Rectal smooth muscle tissue (tissue), 1 donor: ENCODE data around the gene PLAAT4.
"Not testable (repeated sequence)": the region's sequence is repeated elsewhere in the genome, so short reads cannot be mapped to it uniquely, and the experiment has no call there.

ENCODE experiments used
- H3K27ac ChIP-seq: one replicate; pipeline ENCODE4 v1.7.0; 2013; ENCODE audit warnings: low read depth, low read length, inconsistent platforms
- H3K27me3 ChIP-seq: one replicate; pipeline ENCODE4 v1.7.0; 2013; ENCODE audit warnings: low read length; ENCODE audit not compliant: control insufficient read depth, insufficient read depth
- H3K36me3 ChIP-seq: one replicate; pipeline ENCODE4 v1.7.0; 2013; ENCODE audit warnings: low read length; ENCODE audit not compliant: control insufficient read depth, insufficient read depth
- H3K4me1 ChIP-seq: one replicate; pipeline ENCODE4 v1.7.0; 2013; ENCODE audit warnings: low read length; ENCODE audit not compliant: control insufficient read depth, insufficient read depth
- H3K4me3 ChIP-seq: one replicate; pipeline ENCODE4 v1.7.0; 2013; ENCODE audit warnings: low read length
- H3K9ac ChIP-seq: one replicate; pipeline ENCODE4 v1.7.0; 2013; ENCODE audit warnings: low read length

Gene PLAAT4

DNA sequence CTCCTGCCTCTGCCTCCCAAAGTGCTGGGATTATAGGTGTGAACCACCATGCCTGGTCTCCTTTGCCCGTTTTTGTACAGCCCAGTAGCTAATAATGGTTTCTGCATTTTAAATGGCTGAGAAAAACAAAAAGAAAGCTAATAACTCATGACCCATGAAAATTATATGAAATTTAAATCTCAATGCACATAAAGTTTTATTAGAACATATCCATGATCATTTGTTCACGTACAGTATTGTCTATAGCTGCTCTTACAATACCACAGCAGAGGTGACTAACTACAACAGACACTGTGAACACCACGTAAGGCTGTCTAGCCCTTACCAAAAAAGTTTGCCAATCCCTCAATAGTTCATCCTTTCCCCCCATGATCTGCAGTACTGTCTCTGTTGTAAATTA, 33.0 kb downstream of the PLAAT4 start:
- Histone ChIP-seq H3K27ac (no peak overlapping the region), H3K27me3 (no peaks in the 10 kb centered on the region), H3K4me1 (peaks cover 5% of the 10 kb centered on the region), H3K4me3 (no peak overlapping the region), H3K36me3 (no peaks in the 10 kb centered on the region), H3K9ac (no peak overlapping the region)

DNA sequence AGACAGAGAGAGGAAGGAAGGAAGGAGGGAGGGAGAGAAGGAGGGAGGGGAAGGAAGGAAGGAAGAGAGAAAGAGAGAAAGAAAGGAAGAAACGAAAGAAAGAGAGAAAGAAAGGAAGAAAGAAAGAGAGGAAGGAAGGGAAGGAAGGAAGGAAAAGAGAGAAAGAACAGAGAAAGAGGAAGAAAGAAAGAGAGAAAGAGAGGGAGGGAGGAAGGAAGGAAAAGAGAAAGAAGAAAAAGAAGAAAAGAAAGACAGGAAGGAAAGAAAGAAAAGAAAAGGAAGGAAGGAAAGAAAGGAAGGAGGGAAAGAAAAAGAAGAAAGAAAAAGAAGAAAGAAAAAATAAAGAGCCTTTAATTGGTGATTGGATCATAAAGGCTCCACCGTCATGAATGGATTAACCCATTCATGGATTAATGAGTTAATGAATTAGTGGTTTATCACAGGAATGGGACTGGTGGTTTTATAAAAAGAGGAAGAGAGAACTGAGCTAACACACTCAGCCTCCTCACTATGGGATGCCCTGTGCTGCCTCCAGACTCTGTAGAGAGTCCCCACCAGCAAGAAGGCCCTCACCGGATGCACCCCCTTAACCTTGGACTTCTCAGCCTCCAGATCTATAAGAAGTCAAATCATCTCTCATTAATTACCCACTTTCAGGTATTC, 35.5 kb downstream of the PLAAT4 start:
- no peaks in the 10 kb centered on the region for H3K27me3 ChIP-seq
- H3K4me1 ChIP-seq, result peaks cover 10% of the 10 kb centered on the region
- no peak overlapping the region for H3K27ac ChIP-seq
- no peak overlapping the region for H3K4me3 ChIP-seq
- no peak overlapping the region for H3K9ac ChIP-seq
- no peaks in the 10 kb centered on the region for H3K36me3 ChIP-seq

DNA sequence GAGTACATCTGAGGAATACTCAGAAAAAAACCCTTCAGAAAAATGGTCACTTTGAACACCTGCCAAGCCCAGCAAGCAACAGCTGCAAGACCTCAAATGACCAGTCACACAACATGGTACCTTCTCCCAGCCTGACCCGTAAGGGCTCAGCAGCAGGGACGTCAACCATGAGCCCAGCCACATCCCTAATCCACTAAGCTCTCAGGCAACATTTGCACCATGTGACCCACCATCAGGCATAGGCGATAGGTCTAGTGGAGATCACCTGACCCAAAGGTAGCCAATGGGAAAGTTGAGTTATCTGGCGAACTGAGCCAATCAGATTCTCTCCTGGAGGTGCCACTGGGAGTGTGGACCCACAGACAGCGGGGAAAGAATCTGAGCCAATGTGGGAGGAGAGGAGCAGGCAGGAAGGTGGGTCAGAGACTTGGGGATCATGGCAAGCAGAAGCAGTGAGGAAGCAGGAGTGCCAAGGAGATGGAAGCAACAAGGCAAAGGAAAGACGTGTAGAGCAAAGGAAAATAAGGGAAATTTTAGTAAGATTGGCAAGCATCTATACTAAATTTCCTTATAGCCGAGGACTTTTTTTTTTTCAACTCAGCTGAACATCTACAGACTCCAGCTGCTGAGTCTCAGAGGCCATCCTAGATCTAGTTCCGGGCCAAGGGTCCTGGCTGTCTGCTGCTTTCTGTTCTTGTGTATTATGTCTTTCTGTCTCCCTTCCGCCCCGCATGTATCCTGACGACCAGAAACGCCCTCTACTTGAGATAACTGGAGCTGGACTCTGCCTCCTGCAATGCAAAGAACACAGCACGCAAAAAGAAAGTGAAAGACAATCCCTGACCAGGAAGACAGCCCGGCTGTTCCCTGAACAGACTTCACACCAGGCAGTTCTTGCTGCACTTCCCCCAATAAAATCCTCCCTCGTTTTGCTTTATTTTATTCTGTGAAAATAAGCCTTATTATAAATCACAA, 37.6 kb downstream of the PLAAT4 start:
- no peaks in the 10 kb centered on the region for H3K36me3 ChIP-seq
- H3K4me3 ChIP-seq, result peak overlapping the region; percentile 43
- no peaks in the 10 kb centered on the region for H3K27me3 ChIP-seq
- H3K27ac ChIP-seq, result peak overlapping the region; percentile 83
- H3K4me1 ChIP-seq, result peaks cover 10% of the 10 kb centered on the region
- H3K9ac ChIP-seq, result no peak overlapping the region

DNA sequence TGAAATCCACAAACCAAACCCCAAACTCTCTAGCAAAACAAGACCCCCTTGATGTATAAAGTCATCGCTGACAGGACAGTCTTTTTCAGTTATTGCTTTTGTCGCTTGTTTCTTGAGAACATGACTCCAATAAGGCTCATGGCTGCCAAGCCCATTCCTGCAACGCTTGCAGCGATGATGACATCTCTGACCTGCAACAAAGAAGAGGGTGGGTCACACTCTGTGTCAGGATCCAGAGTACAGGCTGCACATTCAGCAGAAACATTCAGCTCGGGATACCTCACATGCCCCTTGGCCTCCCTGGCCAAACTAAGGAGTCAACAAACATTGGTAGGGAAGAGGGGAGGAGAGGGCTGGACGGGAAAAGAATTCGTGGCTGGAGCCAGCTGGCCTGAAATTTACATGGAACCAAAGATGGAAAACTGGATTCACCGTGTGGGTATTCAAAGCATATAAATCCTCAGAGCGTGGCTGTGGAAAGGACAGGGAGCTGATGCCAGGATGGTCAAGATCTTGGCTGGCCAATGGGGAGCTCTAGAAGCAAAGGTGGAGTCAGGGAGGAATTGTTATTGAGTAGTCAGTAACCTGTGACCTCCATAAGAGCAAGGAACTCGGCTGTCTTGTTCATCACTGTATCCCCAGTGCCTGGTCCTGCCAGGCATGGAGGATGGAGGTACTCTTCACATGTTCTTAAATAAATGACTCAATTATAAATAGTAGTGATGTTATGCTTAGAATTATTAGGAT, 38.4 kb downstream of the PLAAT4 start:
- H3K27ac ChIP-seq, result peak overlapping the region; percentile 83
- peak overlapping the region; percentile 43 for H3K4me3 ChIP-seq
- H3K27me3 ChIP-seq, result no peaks in the 10 kb centered on the region
- peaks cover 10% of the 10 kb centered on the region for H3K4me1 ChIP-seq
- H3K36me3 ChIP-seq, result no peaks in the 10 kb centered on the region
- H3K9ac ChIP-seq, result no peak overlapping the region

DNA sequence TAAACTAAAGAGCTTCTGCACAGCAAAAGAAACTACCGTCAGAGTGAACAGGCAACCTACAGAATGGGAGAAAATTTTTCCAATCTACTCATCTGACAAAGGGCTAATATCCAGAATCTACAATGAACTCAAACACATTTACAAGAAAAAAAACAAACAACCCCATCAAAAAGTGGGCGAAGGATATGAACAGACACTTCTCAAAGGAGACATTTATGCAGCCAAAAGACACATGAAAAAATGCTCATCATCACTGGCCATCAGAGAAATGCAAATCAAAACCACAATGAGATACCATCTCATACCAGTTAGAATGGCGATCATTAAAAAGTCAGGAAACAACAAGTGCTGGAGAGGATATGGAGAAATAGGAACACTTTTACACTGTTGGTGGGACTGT, 42.3 kb downstream of the PLAAT4 start:
- H3K4me3 ChIP-seq, H3K9ac ChIP-seq, H3K27me3 ChIP-seq, H3K27ac ChIP-seq, H3K36me3 ChIP-seq, H3K4me1 ChIP-seq: not testable (repeated sequence)

DNA sequence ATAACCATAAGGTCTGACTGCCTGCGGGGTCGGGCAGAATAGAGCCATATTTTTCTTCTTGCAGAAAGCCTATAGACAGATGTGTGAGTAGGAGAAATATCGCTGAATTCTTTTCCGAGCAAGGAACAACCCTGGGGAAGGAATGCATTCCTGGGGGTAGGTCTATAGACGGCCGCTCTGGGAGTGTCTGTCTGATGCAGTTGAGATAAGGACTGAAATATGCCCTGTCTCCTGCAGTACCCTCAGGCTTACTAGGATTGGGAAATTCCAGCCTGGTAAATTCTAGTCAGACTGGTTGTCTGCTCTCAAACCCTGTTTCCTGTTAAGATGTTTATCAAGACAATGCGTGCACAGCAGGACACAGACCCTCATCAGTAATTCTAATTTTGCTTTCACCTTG, 44.6 kb downstream of the PLAAT4 start:
- not testable (repeated sequence) for H3K4me3 ChIP-seq, H3K27me3 ChIP-seq, H3K9ac ChIP-seq, H3K27ac ChIP-seq, H3K36me3 ChIP-seq, H3K4me1 ChIP-seq

DNA sequence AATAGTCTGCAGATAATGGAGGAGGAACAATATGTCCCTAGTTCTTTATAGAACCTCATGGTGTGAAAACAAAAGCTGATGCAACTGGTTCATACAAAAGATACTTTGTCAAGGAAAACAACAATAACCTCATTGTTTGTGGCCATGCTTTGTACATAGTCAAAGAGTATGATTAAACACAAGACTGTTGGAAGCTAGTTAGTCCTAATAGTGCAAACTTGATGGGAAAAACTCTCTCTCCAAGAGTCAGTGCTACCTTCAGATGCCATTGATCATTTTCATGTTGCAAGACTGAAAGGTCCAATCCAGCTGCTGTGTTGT, 46.7 kb downstream of the PLAAT4 start:
- Histone ChIP-seq H3K9ac (no peak overlapping the region), H3K27ac (no peak overlapping the region), H3K4me1 (no peaks in the 10 kb centered on the region), H3K27me3 (no peaks in the 10 kb centered on the region), H3K36me3 (no peaks in the 10 kb centered on the region), H3K4me3 (no peak overlapping the region)

DNA sequence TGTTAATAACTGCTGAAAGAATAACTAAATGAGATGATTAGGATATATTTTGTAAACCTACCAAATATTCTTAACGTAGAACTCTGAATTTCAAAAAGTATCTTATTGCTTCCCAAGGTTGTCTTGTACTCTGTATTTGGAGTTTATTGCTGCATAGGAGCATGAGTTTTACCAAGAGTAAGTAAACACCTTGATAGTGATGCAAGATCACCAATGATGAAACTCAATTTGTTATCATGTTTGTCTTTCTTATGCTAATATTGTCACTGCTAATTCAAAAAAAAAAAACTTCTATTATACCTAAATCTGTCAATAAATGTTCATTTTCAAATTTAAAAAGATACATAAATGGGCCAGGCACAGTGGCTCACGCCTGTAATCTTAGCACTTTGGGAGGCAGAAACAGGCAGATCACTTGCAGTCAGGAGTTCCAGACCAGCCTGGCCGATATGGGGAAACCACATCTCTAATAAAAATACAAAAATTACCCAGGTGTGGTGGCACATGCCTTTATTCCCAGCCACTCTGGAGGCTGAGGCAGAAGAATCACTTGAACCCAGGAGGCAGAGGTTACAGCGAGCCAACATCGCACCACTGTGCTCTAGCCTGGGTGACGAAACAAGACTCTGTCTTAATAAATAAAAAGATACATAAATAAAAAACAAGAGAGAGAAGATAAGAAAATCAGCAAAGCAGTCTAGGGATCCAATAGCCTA, 50.0 kb downstream of the PLAAT4 start:
- Histone ChIP-seq H3K27ac (no peak overlapping the region), H3K4me1 (no peaks in the 10 kb centered on the region), H3K27me3 (no peaks in the 10 kb centered on the region), H3K36me3 (peaks cover 6% of the 10 kb centered on the region), H3K9ac (no peak overlapping the region), H3K4me3 (no peak overlapping the region)

DNA sequence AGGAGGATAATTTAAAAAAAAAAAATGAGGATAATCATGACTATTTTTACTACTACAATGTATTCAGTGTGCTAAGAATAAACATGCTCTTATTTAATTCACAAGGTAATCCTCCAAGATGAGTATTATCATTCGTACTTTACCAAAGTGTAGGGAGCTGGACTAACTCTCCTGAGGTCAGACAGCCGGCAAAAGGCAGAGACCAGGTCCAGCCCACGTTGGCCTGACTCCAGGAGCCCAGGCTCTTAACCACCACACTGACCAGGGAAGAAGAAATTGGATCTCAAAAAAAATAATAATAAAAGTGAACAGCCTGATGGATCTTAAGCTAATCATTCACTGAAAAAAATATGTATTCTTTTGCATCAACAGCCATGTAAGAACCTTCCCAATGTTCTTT, 52.4 kb downstream of the PLAAT4 start:
- Histone ChIP-seq H3K27me3 (no peaks in the 10 kb centered on the region), H3K36me3 (peaks cover 6% of the 10 kb centered on the region), H3K27ac (no peak overlapping the region), H3K4me3 (no peak overlapping the region), H3K4me1 (no peaks in the 10 kb centered on the region), H3K9ac (no peak overlapping the region)

DNA sequence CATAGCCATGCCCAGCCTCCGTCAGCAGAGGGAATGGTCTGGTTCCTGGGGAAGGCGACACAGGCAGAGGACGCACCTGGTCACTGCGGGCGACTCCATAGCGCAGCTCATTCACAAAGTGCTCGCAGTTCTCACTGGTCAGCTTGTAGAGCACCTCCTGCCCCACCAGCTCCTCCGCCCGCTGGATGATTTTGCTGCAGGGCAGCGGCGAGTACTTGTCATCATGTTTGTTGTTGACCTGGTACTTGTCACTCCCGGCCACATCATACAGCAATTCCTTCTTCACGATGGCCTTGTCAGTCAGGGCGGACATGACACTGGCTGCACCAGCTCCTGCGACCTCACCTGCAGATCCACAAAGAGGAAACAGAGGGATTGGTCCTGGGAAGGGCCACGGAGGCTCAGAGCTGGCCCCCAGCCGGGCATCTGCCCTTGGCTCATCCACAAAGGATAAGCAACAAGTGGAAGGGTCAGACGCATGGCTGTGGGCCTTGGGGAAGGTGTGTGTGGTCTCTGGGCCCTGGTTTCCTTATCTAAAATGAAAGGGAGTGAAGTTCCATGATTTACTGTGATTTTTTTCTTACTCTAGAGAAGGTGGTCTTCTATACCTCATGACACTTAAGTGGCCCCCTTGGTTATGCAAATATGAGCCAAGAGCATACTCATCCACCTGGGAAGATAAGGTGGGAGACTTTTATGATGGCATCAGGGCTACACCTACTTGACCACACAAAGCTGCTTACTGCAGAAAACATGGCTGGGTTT, 53.6 kb downstream of the PLAAT4 start:
- peaks cover 6% of the 10 kb centered on the region for H3K36me3 ChIP-seq
- H3K4me3 ChIP-seq, result no peak overlapping the region
- H3K9ac ChIP-seq, result no peak overlapping the region
- no peaks in the 10 kb centered on the region for H3K27me3 ChIP-seq
- H3K4me1 ChIP-seq, result no peaks in the 10 kb centered on the region
- no peak overlapping the region for H3K27ac ChIP-seq

DNA sequence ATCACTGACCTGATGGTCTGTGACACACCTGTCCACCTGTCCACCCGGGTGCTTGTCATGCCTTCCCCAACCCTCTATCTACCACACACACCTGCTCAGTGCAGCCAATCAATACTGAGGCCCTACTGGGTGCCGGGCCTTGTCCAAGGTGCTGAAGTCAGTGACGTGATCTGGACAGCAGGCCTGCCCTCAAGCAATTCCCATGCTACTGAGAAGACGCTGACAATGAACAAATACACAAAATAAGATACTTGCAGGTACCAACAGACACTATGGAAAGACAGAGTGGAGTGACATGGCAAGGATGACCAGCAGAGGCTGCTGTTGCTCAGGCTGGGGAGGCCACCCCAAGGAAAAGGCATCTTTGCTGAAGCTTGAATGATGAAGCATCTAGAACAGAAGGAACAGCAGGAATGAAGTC, 56.4 kb downstream of the PLAAT4 start:
- peaks cover 6% of the 10 kb centered on the region for H3K36me3 ChIP-seq
- no peak overlapping the region for H3K9ac ChIP-seq
- H3K4me1 ChIP-seq, result no peaks in the 10 kb centered on the region
- H3K4me3 ChIP-seq, result no peak overlapping the region
- H3K27me3 ChIP-seq, result no peaks in the 10 kb centered on the region
- H3K27ac ChIP-seq, result no peak overlapping the region
